KMS-11 (cell line): ENCODE data around the gene ENPP6.

Experiments used
- H2AFZ ChIP-seq: fragments of 200-600 bp; sonication (generic); 2 replicates; pipeline ENCODE4 v1.6.1; 2016; ENCODE audit warnings: antibody characterized with exemption, mixed run types, low read depth
- H3K27ac ChIP-seq: fragments of 200-600 bp; sonication (generic); 2 replicates; pipeline ENCODE4 v1.6.1; 2016; ENCODE audit warnings: mild to moderate bottlenecking, mixed run types
- H3K27me3 ChIP-seq: fragments of 200-600 bp; sonication (generic); 2 replicates; pipeline ENCODE4 v1.6.1; 2017; ENCODE audit warnings: mild to moderate bottlenecking, low read depth, mixed run types, moderate library complexity; ENCODE audit not compliant: insufficient read depth
- H3K36me3 ChIP-seq: fragments of 200-600 bp; sonication (generic); 2 replicates; pipeline ENCODE4 v1.6.1; 2017; ENCODE audit warnings: mild to moderate bottlenecking, mixed run types; ENCODE audit not compliant: insufficient read depth
- H3K4me1 ChIP-seq: fragments of 200-600 bp; sonication (generic); 2 replicates; pipeline ENCODE4 v1.6.1; 2016; ENCODE audit warnings: mild to moderate bottlenecking, low read depth, mixed run types; ENCODE audit not compliant: poor library complexity, severe bottlenecking
- H3K4me2 ChIP-seq: fragments of 200-600 bp; sonication (generic); 2 replicates; pipeline ENCODE4 v1.7.0; 2016; ENCODE audit warnings: mild to moderate bottlenecking, mixed run types
- H3K4me3 ChIP-seq: fragments of 200-600 bp; sonication (generic); IDR thresholded peaks from 2 replicates; pipeline ENCODE4 v1.6.1; 2017; ENCODE audit warnings: low read depth, low read length, mixed read lengths; ENCODE audit not compliant: insufficient read depth
- H3K79me2 ChIP-seq: fragments of 200-600 bp; sonication (generic); 2 replicates; pipeline ENCODE4 v1.6.1; 2016; ENCODE audit warnings: low read depth, mixed run types; ENCODE audit not compliant: insufficient read depth
- H3K9ac ChIP-seq: fragments of 200-600 bp; sonication (generic); 2 replicates; pipeline ENCODE4 v1.6.1; 2016; ENCODE audit warnings: mild to moderate bottlenecking, mixed run types
- H4K20me1 ChIP-seq: fragments of 200-600 bp; sonication (generic); 2 replicates; pipeline ENCODE4 v1.6.1; 2016; ENCODE audit warnings: mild to moderate bottlenecking, mixed run types; ENCODE audit not compliant: insufficient read depth
- CTCF ChIP-seq: fragments of 200-600 bp; sonication (generic); conservative IDR thresholded peaks from 2 replicates; pipeline ENCODE4 v1.6.1; 2017; ENCODE audit warnings: low read depth, mild to moderate bottlenecking, antibody characterized with exemption, low read length, moderate library complexity, mixed read lengths

The ENPP6 gene

GRCh38 chr4:184117662-184118199 lies 99.9 kb downstream of the ENPP6 start:
- no peak overlapping the region for H3K27ac ChIP-seq
- H3K9ac ChIP-seq = no peak overlapping the region
- no peak overlapping the region for H3K4me2 ChIP-seq
- H3K36me3 ChIP-seq = no peaks in the 10 kb centered on the region
- H3K27me3 ChIP-seq = no peaks in the 10 kb centered on the region
- H4K20me1 ChIP-seq = no peaks in the 10 kb centered on the region
- H2AFZ ChIP-seq = no peak overlapping the region
- no peak overlapping the region for H3K4me3 ChIP-seq
- TF ChIP-seq CTCF = no peak
- no peaks in the 10 kb centered on the region for H3K79me2 ChIP-seq
- H3K4me1 ChIP-seq = no peaks in the 10 kb centered on the region

GRCh38 chr4:184115399-184115798 lies 102.3 kb downstream of the ENPP6 start:
- H3K4me2 ChIP-seq = no peak overlapping the region
- H3K4me3 ChIP-seq = no peak overlapping the region
- no peaks in the 10 kb centered on the region for H4K20me1 ChIP-seq
- H3K27me3 ChIP-seq = no peaks in the 10 kb centered on the region
- H3K4me1 ChIP-seq = no peaks in the 10 kb centered on the region
- H3K79me2 ChIP-seq = no peaks in the 10 kb centered on the region
- no peaks in the 10 kb centered on the region for H3K36me3 ChIP-seq
- H3K9ac ChIP-seq = no peak overlapping the region
- no peak overlapping the region for H2AFZ ChIP-seq
- TF ChIP-seq CTCF = no peak
- no peak overlapping the region for H3K27ac ChIP-seq

- no peak overlapping the region for H3K4me2 ChIP-seq
- no peak overlapping the region for H3K4me3 ChIP-seq
- no peak overlapping the region for H3K9ac ChIP-seq
- no peaks in the 10 kb centered on the region for H3K4me1 ChIP-seq
- H3K27ac ChIP-seq = no peak overlapping the region
- no peaks in the 10 kb centered on the region for H4K20me1 ChIP-seq
- H2AFZ ChIP-seq = no peak overlapping the region
- H3K27me3 ChIP-seq = no peaks in the 10 kb centered on the region
- H3K79me2 ChIP-seq = no peaks in the 10 kb centered on the region
- H3K36me3 ChIP-seq = no peaks in the 10 kb centered on the region
- TF ChIP-seq CTCF = no peak
These were observed 103.2 kb downstream of the ENPP6 start for GRCh38 chr4:184114431-184114830.

GRCh38 chr4:184112006-184112550 lies 105.6 kb downstream of the ENPP6 start:
- H4K20me1 ChIP-seq = no peaks in the 10 kb centered on the region
- H3K4me2 ChIP-seq = no peak overlapping the region
- no peak overlapping the region for H2AFZ ChIP-seq
- no peaks in the 10 kb centered on the region for H3K79me2 ChIP-seq
- H3K36me3 ChIP-seq = no peaks in the 10 kb centered on the region
- H3K4me3 ChIP-seq = no peak overlapping the region
- H3K27ac ChIP-seq = no peak overlapping the region
- no peak for TF ChIP-seq CTCF
- no peaks in the 10 kb centered on the region for H3K27me3 ChIP-seq
- no peak overlapping the region for H3K9ac ChIP-seq
- H3K4me1 ChIP-seq = no peaks in the 10 kb centered on the region
